ENCODE results near the gene MDH1B.
"Not testable (repeated sequence)": the region's sequence is repeated elsewhere in the genome, so short reads cannot be mapped to it uniquely, and the experiment has no call there.

The MDH1B gene

DNA sequence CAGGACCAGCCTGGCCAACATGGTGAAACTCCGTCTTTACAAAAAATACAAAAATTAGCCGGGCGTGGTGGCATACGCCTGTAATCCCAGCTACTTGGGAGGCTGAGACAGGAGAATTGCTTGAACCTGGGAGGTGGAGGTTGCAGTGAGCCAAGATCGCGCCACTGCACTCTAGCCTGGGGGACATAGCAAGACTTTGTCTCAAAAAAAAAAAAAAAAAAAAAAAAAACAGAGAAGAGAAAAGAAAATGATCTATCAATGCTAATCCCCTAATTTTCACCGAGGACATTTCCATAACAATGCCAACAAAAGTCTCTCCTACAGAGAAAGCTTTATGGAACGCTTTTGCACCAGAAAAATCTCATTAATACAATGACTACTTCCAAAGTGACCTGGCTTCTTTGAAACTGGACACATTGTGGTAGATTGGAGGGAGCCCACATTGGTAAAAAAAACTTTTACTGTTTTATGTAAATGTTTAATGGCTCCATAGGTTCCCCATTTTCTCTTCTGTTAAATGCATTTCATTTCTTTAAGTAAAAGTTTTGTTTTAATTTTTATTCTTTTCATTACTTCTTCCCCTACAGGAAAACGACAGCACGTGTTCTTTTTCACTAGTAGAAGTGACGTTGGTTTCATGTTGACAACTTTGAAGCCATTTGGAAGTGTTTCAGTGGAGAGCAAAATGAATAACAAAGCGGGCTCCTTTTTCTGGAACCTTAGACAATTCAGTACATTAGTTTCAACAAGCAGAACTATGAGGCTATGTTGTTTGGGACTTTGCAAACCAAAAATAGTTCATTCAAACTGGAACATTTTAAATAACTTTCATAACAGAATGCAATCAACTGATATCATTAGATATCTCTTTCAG is 1.2 kb upstream of the MDH1B start:
- DNase-seq = no peak

DNA sequence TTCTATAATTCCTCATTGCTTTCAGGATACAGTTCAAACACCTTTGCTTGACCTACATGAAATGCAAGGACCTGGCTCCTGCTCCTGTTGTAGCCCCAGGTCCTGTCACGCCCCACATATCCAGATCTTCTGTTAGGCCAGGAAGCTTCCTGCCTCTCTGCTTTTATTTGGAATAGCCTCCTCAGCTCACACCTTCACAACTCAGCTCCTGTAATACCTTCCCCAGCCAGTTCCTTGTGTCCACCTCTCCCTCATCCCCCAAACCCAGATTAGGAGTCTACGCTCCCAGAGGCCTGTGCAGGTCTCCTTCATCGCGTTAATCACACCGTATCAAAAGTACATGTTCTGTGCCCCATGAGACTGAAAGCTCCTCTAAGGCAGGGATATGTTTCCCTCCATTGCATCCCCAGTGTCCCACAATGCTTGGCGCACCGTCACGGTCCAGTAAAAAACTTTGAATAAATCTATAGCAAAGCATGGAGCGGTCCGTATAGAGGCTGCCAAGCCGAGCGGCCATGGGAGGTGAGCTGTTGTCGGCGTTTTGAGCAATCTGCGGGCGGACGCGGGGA is 371 bp downstream of the MDH1B start:
- DNase-seq = no peak

DNA sequence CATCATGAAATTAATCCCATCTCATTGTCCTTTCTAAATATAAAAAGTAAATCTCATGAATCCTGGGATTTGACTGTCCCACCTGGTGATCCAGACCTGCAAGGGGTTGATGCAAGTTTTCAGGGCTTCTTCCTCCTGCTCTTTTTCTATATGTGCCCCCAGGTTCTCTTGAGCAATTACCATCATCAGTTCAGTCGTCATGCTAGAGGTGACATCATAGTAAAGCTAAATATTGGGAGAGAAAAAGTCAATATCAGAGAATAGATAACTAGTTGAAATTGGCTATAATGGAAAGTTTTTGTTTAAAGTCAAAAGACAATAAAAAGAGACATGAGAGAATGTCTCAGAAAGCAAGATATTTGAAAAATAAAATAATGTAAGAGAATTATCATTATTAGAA is 8.3 kb downstream of the MDH1B start:
- no peak for DNase-seq

DNA sequence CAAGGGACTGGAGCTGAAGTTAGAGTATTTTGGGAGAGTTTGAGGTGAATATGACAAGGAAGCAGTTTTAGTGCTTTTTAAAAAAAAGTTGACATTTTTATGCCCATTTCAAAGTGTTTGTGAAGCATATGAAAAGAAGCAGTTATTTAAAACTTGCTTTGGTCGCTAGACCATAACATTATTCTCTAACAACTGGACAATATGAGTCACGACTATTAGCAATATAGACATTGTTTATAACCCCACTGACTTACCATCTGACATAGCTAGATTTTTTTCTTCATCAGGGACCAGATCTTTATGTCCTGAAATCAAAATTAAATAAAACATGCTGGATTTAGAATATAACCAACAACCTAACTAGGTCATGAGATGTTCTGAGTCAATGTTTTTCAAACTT is 24.3 kb downstream of the MDH1B start:
- DNase-seq = no peak

DNA sequence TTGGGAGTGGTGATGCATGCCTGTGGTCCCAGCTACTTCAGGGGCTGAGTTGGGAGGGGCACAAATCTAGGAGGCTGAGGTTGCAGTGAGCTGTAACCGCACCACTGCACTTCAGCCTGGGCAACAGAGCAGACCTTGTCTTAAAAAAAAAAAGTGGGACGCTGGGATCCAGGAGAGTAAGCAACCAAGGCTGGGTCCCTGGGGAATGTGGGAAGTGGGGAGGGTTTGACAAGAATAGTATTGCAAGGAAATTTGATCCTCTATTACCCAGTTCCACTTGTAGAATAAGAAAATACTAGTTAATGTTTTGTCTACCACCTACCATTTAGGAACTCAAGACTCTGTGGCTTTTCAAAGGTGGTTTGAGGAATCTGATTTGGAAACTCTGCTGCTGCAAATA is 25.9 kb downstream of the MDH1B start:
- DNase-seq = no peak

DNA sequence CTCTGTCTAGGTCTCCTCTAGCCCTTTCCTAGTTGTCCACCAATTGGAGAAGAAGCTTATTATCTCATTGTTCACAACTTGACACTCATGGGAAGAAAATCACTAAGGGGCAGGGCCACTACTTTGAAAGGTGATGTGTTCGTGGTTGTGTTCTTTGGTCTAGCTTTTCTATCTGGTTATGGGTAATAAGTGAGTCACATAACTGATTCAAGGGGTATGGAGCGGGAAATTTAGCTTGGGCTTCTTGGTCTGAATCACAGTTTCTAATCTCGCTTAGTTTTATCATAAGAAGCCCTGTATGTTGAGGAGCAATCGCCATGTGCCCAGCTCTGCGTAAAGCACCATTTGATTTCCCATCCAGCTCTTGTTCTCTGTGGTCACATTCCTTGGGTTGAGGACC is 28.2 kb downstream of the MDH1B start:
- DNase-seq = no peak

DNA sequence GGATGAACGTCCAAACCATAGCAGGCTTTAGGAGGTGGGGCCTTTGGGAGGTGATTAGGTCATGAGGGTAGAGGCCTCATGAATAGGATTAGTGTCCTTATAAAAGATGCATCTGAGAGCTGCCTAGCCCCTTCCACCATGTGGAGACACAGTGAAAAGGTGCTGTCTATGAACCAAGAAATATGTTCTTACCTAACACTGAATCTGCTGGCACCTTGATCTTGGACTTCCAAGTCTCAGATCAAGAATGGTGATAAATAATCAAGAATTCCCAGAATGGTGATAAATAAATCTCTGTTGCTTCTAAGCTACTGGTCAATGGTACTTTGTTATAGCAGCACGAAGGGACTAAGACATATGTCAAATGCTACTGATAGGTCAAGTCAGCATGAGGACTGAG is 31.8 kb downstream of the MDH1B start:
- no peak for DNase-seq

DNA sequence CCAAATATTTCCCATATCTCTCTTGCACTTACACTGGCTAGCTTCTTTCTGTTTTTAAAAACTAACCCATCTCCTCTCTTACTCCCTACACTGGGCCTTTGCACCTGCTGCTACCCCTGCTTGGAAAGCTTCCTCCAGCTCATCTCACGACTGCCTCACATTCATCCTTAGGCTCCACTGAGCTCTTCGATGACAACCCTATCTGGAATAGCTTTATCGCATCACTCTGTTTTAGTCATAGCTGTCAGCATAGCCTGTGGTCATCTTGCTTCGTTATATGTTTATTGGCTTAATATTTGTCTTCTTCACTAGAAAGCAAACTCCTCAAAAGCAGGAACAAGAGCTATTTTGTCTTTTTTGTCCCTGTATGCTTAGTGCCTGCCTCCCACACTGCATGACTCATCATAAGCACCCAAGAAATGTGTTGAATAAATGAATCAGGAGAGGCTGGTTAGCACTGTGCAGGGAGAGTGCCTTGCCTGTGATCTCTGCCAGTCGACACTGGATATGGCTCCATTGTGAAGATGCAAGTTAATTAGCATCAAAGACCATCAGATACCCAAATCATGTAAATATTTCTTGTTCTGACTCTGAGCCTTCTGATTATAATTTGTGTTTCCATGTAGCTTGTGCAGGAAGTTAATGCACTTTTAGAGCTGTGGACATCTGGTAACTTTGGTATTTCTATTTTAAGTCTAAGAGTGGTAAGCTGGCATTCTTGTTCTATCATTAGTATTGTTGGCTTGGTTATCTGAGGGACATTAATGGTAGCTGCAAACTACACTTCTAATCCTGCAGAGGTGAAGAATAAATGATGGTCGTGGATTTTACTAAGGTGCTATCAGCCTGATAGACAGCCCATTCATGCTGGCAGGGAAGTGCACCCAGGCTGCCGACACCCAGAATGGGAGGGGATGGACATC is 36.6 kb downstream of the MDH1B start:
- no peak for DNase-seq

DNA sequence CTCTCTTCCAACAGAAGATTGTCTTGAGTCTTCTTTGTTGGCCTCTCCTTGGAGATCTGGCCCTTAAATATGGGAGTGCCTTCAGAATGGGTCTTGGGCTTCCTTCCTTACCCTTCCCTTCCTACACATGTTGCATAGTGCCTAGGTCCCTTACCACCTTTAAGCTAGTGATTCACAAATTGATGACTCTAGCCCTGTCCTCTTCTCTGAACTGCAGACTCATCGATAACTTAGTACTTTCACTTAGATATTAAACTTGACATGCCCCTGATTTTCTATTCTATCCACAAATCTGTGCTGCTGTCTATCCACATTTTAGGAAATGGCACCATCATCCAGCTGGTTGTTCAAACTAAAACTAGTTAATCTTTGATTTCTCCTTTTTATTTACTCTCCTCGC is 37.8 kb downstream of the MDH1B start:
- no peak for DNase-seq

DNA sequence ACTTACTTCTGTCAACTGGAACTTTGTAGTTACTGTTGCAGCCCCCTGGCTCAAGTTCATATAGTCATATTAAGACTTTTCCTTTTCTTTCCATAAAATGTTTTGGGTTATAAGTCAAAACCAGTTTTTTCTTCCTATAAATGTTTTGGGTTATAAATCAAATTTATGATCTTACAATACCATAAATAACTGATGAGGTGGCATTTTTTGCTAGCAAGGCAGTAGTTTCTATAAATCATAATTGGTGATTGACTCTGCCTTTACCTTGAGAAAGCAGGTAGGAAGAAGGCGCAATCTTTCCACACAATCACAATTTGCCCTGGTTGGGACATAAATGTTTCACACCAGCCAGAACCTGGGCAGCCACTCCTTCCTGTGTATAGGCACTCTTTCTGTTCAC is 41.8 kb downstream of the MDH1B start:
- DNase-seq = no peak

DNA sequence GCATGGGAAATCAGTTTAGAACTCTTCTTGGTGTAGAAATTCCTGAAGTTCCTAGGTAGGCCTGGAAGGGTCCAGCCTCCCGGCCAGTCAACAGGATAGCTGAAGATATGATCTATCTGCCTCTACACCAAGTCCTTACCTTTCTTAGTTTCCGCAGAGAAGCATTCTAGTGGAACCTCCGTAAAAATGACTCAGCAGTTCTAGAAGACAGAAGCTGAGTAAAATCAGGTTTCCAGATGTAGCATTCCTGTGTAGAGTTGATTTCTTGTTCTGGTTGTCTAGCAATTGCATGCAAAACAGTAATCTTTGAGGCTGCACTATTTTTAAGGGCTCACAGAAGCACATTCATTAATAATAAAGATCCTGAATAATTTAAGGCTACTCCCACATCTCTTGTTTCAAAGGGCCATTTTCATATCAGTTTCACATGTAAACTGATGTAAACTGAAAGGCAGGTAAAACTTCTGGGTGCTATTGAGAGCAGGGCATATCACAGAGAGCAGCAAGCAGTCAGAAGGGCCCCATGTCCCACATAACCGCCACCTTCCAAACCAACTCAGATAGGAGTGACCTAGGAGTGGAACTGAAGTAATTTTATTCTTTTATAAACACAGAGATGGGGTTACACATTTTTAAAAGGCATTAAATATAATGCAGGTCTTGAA is 43.7 kb downstream of the MDH1B start:
- no peak for DNase-seq

DNA sequence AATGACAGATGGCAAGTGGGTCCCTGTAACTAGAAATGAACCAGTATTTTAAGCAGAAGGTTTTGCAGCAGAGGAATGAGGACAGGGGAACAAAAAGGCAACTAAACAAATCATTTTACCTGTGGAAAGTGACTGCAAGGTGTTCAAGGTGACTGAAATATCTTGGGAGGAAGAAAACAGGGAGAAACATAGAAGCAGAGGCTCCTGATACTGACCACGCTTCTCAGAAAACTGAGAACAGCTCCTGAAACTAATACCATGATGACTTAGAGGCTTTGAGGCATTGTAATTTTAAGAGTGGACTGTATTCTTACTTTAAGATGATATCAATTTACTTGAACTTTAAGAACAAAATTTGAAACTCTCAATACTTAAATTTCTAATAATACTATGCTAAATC is 46.8 kb downstream of the MDH1B start, which contains the start of gene DYTN:
TSS of gene DYTN (minus strand) at position 101 of the 400 bp plus-strand sequence. CDS start 117 bp downstream, outside the sequence.
- no peak for DNase-seq

DNA sequence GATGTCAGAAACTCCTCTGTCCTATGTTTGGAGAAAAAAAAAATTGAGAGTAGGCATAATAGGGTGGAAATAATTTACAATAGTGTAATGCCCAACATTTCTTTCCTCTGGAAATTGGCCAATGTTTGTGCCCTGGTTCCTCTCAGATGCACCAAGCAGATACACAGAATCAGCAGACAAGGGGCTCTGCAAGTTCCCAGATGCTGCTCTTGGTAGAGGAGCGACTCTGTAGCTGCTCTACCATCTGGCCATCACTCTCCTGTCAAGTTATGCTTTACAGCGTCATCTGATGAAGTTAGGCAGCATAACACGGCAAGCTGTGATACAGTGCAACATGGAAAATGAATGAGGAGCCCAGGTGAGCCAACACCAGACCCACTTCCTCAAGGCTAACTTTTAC is 48.5 kb downstream of the MDH1B start:
- no peak for DNase-seq

DNA sequence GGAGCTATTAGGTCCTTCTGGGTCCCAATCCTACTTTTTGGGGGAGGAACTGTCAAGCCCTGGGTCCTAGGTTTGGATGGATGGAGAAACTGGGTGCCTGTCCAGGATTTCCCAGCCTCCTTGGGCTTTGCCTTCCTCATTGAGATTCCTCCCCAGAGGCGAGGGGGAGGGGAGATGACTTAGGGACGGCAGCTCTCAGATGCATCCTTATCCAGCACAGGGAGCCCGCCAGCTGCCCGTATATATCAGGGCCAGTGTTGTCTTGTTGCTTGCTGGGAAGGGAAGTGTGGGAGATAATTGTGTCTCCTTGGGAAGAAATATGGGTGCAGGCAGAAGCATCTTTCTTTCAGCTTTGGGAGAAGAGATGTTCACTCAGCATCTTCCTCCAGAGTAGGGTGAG is 49.9 kb downstream of the MDH1B start:
- DNase-seq = not testable (repeated sequence)

DNA sequence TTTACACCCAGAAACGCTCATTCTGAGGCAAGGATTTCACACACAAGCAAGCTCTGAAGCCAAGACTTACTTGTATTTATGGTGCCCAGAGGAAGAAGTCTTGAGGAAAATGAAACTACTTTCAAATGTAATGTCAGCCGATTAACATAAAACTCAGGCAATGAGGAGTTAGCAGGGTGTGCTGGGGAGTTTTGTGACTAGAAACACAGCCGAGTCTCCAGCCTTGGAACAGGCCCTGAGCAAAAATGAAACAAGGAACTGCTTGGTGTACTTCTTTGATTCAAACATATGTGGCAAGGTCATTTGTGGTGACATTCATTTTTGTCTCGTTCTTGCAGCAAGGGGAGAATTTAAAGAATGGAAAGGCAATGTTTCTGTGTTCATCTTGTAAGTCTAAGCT is 51.4 kb downstream of the MDH1B start:
- no peak for DNase-seq

DNA sequence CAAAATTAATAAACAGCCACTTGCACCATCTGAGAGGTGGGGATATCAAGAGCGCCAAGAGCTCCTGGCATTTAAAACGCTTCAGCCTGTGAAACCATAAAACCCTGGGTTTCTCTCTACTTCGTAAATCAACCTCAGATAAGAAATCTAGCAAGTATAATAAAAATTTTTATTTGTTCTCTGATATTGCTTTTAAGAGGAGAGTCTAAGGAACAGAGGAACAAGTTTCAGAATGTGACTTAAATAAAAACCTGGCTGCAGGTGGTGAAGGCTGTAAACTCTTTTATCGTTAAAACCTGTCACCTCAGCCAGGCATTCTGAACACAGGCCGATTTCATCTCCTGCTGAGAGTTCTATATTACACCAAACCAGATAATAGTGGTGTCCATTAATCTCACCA is 56.8 kb downstream of the MDH1B start:
- no peak for DNase-seq

DNA sequence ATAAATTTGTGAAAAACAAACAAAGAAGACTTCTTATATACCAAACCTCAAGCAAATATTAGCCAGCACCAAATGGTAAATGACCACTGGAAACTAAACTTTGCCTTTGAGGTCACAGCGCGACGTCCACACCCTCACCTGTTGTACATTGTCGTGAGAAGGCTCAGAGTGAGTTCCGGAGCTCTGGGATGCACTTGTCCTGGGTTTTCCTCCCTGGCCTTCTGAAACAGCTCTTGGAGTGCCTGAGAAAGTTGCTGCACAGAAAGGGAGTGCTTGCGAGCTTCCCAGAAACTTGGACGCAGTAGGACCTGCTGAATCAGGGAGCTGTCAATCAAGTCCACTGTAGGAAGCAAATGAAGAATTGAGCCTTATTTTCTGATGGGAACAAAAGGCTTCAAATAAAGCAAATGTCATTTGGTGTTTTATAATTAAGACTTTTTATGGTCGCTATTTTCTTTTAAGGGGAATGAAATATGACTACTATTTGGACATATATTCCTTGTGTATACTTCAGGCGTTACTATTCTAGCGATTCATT is 57.9 kb downstream of the MDH1B start:
- DNase-seq = no peak

DNA sequence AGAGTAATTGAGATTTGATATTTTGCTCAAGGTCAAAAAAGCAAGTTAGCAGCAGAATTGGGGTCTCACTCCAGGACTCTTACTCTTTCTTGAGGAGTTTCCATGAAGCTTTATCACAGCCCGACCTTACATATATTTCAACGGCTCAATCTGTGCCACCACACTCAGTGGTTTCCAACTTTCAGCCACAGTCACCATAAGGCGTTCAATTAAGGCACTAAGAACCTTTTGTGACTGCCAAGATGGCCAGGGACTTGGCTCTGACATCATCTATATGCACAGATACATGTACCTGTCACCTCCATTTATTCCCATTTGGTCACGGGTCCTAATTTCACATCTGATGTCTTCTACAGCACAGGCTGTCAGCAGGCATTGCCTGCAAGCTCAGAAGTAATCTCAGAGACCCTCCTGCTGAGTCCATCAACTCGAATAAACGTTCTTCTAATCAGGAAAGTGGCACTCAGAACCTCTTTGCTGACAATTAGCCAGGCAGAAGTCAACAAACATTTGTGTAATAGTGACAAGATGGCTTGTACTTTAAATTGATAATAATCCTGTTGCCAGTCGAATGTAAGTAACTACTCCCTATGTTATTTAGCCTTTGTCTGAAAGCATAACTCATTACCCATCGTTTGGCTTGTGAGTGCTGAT is 63.0 kb downstream of the MDH1B start:
- DNase-seq = no peak

DNA sequence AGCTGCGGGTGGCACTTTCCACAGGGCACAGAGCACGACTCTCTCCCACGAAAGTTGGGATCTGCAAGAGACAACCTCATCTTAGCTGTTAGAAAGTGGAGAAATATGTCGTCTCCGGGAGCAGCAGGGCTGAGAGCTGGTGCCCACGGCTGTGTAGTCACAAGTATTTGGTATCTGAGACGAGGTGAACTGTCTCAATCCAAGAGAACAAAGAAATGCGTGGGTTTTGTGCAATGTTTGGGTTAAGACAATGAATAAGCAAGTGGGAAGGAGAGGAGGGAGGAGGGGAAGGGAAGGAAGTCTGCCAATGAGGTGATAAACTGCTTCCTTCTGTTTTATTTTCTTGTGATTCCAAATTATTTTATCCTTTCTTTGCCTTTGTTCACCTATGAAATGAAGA is 65.0 kb downstream of the MDH1B start:
- no peak for DNase-seq

DNA sequence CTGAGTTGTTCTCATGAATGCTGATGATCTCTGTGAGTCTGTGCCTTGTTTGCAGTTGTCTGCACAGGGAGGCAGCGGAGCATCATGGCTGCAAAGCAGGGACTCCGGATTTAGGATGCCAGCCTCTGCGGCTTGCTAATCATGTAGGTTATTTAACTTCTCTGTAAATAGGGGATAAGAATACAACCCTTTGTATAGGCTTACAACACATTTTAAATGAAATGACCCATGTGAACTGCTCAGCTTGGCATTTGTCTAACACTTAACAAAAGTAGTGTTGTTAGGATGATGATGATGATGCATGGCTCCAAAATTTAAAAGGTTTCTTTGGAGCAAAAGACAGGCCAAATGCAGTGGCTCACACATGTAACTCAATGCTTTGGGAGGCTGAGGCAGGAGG is 66.3 kb downstream of the MDH1B start:
- no peak for DNase-seq

DNA sequence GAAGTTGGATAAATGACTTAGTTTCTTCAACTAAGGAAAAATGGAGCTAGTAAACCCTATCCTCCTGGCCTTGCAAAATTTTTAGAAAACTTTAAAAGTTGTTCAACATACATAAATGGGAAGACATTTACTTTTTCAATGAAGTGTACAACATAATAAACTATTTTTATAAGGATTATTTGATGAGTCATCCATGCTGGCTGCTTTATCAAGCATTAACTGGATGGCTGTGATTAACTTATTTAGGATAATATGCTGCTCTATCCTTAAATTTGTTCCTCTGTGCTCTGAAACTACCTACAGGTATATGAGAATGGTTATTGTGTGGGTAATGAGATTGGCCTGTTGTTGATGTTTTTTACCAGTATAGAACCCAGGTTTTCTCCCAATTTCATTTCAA is 68.2 kb downstream of the MDH1B start:
- DNase-seq = no peak
